ENCODE measurements around the gene GALNT17.

Gene GALNT17

DNA sequence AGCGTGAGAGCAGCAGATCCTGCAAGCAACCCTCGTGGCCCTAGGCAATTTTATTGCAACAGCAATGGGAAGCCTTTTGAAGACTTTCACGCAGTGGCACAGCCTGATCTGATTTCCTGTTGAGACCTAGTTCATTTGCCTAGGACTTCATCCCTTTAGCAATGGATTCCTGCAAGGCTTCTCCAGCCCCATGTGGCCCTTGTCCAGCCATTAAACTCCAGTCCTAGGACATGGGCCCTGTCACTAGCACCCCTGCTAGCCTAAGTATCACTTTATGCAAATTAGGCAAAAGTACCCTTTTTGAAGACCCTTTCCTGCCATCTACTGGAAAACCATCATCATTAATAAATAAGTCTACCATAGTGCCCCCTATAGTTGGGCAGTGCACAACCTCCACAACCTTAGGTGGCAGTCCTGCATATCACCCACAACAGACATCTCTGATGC, 379.4 kb downstream of the GALNT17 start:
- no peak for DNase-seq

GRCh38 chr7:71517940-71518699, 386.2 kb downstream of the GALNT17 start:
- no peak for DNase-seq

GRCh38 chr7:71518880-71519279, 386.9 kb downstream of the GALNT17 start:
- DNase-seq, result no peak

GRCh38 chr7:71521506-71521905, 389.6 kb downstream of the GALNT17 start:
- DNase-seq, result no peak

GRCh38 chr7:71526106-71526505, 394.2 kb downstream of the GALNT17 start:
- DNase-seq, result no peak

DNA sequence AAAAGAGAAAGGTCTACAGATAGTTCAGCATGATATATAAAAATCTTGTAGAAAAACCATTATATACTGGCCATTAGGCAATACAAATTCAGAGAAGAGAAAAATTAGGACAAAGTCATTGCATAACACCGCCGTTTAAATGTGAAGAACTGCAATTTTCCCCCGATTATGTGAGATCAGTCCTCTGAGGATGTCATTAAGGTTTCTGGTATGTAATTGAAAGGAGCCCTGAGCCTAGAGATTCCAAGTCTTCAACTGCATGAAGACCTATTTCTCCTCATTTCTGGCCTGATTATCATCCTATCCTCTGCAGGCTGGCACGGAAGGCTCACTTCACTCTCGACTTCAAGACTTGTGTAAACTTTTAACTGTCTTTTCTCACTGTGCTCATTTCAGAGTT, 395.3 kb downstream of the GALNT17 start:
- DNase-seq, result no peak

GRCh38 chr7:71535616-71536015, 403.7 kb downstream of the GALNT17 start:
- DNase-seq, result no peak

DNA sequence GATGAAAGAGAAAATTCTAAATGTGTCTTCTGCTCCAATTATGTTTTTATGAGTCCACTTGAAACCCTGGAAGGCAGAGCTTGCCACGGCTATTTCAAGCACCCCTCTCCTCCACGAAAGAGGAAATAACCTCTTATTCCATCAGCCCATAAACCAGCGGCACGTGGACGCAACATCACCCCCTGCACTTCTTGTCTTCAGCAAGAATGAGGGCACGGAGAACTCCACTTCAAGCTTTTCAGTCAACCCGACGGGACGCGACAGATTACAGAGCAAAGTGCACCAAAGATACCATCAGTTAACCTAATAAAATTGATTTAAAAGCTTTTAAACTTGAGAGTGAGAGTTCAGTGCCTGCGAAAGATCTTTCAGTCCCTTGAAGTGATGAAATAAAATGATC, 406.3 kb downstream of the GALNT17 start:
- no peak for DNase-seq

GRCh38 chr7:71539615-71540014, 407.7 kb downstream of the GALNT17 start:
- no peak for DNase-seq

DNA sequence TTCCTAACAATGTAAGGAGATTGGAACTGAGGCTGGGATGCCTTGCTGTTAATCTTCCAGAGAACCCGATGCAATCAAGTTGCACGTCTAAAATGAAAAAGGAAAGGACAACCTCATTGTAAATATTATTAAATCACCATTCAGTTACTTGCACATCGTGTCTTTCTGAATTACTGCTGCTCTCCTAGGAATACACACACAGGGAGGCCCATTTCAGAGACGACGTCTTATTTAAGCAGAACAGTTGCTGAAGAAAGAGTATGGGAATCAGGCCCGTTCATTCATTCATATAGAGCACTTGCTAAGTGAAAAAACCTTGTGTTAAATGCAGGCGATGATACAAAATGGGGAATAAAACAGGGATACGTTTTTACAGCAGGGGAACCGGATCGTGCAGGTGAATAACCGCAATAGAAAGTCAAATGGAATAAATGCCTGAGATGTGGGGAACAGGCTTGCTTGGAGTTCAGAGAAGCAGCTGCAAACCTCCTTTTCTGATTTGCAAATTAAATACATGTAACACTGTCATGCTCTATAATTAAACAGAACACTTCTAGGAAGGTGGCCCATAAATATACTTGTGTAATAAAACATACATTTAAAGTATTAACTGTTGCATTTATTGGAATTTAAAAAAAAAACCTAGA, 409.9 kb downstream of the GALNT17 start:
- DNase-seq, result no peak

- DNase-seq, result no peak
Observed at GRCh38 chr7:71543396-71543795, 411.5 kb downstream of the GALNT17 start.

DNA sequence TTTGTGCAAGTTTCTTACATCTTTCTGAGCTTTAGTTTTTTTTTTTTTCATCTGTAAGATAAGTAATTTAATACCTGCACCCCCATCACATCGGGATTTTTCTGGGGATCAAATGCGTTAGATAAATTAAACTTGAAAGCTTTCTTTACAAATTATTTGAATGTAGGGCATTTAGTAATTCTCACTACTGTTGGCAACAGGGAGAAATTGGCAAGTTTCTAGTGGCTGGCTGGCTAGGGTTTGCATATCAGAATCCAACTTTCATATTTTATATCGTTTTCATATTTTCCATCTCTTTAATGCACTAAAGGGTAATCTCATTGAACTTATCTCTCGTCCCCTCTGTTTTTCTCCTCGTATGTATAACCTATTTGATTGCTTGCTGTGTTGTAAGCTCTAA, 412.9 kb downstream of the GALNT17 start:
- DNase-seq, result no peak

GRCh38 chr7:71547426-71547825, 415.5 kb downstream of the GALNT17 start:
- no peak for DNase-seq

- no peak for DNase-seq
Observed at GRCh38 chr7:71548746-71549145, 416.8 kb downstream of the GALNT17 start.

- DNase-seq, result no peak
Observed at GRCh38 chr7:71553306-71553705, 421.4 kb downstream of the GALNT17 start.

DNA sequence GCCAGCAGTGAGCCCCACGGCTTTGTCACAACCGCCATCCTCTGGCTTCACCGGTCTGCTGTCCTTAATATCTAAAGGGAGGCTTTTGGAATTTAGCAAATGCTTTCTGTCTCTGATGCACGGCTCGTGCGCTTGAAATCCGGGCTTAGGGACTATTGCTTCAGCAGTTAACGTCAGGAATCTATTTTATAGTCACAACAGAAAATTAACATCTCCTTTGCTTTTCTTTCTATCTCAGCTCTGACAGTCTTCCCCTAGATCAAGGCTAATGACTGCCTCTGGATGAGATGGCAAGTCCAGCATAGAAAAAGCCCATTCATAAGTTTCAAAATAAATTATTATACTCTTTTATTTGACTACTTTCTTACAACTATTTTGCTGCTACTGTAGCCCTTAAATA, 423.8 kb downstream of the GALNT17 start:
- no peak for DNase-seq

- DNase-seq, result no peak
Observed at GRCh38 chr7:71558806-71559613, 427.1 kb downstream of the GALNT17 start.

DNA sequence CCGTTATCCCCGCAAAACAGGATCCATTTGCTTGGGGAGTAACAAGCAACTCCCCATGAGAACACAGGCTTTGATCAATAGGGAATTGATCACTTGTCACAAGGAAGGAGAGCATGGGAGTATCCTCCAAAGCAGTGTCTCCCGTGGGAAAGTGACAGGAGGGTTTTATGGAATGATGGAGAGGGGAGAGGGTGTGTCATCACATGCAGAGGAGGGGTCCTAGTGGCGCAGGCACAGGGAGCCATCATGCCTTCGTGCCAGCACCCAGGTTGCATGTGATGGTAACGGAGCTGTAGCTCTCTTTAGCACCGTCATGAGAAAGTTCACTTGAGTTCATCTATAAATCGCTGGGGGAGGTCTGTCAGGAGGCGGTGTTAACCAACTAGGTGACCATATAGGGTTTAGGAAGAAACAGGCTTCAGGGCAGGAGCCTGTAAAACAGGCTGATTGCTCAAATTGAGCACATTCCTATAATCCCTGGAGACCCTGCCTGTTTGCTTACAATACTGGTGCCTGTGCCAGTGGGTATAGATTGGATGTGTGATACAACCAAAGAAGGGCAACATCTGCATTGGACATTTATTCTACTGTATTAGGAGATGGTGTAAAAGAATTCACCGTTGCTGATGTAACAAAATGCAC, 428.5 kb downstream of the GALNT17 start:
- DNase-seq, result no peak

DNA sequence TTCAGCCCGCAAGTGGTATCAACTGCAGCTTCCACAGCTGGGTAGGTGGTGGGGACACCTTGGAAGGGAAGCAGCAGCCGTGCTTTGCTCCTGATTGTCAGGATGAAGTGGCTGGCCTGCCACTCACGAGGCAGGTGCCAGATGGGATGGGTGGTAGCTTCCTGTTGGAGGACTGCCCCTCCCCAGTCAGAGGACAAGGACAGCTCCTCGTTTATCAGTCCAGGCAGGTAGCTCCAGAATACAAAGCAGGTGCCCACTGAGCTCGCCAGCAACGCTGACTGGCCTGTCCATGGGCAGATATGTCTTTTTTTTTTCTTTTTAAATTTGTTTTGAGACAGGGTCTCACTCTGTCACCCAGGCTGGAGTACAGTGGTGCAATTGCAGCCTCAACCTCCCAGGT, 431.3 kb downstream of the GALNT17 start:
- DNase-seq, result no peak

DNA sequence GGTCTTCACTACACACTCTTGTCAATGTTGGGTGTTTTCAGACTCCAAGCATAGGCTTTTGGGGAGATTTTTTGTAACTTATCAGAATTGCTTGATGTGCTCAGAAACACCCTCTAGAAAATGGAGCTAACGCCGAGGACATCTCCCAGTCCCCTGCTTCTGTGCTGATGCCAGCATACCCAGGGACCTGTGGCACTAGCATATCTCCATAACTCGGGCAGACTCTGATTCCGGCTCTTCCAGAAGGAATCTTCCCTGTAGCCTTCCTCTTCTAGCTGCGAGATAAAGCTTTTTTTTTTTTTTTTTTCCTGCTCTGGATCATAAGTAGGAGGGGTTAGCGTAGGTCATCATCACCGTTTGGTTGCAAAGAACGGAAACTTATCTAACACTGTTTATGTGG, 434.4 kb downstream of the GALNT17 start:
- DNase-seq, result no peak

DNA sequence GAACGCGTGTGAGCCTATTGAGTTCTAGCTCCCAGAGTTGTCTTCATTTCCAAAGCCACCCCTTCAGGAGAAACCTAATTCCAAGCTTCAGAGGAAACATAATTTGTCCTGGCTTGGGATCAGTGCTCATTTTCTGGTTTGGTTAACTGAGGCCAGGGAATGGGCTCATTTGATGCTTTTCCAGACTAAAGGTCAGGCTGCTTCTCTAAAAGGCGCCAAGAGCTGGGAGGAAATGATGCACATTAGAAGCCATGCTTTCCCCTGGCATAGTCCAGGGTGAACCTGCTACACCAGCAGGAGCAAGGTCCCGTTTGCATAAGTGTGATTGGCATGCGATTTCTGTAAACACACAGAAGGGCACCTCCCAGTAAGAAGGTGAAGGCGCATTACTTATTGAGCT, 435.0 kb downstream of the GALNT17 start:
- DNase-seq, result no peak

DNA sequence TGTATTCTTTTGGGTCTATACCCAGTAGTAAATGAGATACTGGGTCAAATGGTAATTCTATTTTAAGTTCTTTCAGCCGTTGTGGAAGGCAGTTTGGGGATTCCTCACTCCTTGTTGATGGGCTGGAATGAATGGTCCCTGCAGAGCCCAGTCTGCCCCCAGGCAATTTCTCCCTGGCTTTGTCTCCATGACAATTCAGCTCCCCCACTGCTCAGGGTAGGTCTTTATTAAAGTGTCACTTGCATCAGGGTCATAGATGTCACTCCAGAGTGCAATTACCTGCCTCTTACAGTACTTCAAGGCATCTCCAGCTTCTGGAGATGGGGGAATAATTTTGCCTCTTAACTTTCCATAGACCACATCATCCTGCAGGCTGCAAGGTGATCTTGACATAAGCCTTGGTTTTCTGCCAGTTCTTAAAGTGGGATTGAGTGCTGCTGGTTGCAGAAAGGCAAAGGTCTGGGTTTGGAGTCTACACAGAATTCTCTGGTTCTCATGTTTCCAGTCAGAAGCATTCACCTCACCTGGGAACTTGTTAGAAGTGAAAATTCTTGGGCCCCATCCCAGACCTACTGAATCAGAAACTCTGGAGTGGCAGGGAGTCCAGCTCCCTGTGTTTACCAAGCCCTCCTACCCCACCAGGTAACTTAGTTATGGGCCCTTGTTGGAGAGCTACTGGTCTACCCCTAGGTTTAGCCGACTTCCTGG, 442.4 kb downstream of the GALNT17 start:
- DNase-seq, result no peak

DNA sequence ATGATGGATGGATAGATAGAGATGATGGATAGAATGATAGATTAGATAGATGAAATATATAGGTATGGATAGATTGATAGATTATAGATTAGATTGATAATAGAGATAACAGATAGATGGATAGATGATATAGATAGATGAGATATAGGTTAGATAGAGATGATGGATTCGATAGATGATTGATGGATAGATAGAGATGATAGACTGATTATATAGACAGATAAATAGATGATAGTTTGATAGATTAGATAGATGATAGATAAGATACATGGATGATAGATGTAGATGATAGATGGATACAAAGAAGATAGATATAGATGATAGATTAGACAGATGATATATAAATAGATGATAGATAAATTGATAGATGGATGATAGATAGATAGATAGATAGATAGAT, 448.1 kb downstream of the GALNT17 start:
- no peak for DNase-seq
